HL-60/S4 (cell line): ENCODE measurements around the gene SELL.
"Not testable (repeated sequence)": the region's sequence is repeated elsewhere in the genome, so short reads cannot be mapped to it uniquely, and the experiment has no call there.

ENCODE experiments used
- in situ Hi-C: fragments of 300-500 bp; cut with MboI; formaldehyde crosslinking; loops from 2 replicates; pipeline ENCODE4 v1.14.3; 2022; ENCODE audit warnings: low sequenced_read_pairs

SELL gene

GRCh38 chr1:169707912-169708604, 3.4 kb downstream of the SELL start:
- in situ Hi-C loops = loop anchor here (10.0 kb wide), 1 partner anchor 103 kb away; no protein-coding TSS in a partner anchor

GRCh38 chr1:169704797-169705196, 6.6 kb downstream of the SELL start:
- in situ Hi-C loops = loop anchor here (10.0 kb wide), 1 partner anchor 100 kb away; no protein-coding TSS in a partner anchor

- in situ Hi-C loops = loop anchor here (10.0 kb wide), 1 partner anchor 97 kb away; no protein-coding TSS in a partner anchor
Observed at GRCh38 chr1:169701261-169702005, 10.0 kb downstream of the SELL start.

- in situ Hi-C loops = loop anchor here (10.0 kb wide), 1 partner anchor 95 kb away; no protein-coding TSS in a partner anchor
Observed at GRCh38 chr1:169699707-169700106, 11.7 kb downstream of the SELL start.

GRCh38 chr1:169698976-169699375, 12.4 kb downstream of the SELL start:
- in situ Hi-C loops = no loop called here

- in situ Hi-C loops = no loop called here
Observed at GRCh38 chr1:169697755-169698154, 13.7 kb downstream of the SELL start.

- in situ Hi-C loops = no loop called here
Observed at GRCh38 chr1:169696273-169697100, 14.9 kb downstream of the SELL start.

GRCh38 chr1:169694304-169695075, 16.9 kb downstream of the SELL start:
- in situ Hi-C loops = no loop called here

GRCh38 chr1:169692756-169693460, 18.5 kb downstream of the SELL start:
- in situ Hi-C loops = no loop called here

GRCh38 chr1:169690489-169690888, 20.9 kb downstream of the SELL start:
- in situ Hi-C loops = no loop called here

DNA sequence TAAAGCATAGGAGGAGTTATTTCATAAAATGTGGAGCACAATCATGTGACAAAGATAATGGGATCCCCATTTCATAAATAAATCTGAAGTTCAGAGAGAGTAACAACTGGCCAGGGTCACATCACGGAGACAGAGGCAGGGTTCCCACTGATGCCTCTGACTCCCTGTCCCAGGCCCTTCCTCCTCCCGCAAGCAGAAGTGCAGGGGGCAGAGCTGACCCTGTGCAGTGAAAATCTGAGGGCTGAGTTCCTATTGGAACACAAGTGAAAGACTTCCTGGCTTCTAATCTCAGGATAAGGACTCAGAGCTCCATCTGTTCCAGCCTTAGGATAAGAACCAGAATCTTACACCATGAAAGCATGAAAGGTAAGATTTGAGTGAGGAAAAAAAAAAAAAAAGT, 22.0 kb downstream of the SELL start:
- in situ Hi-C loops = no loop called here

DNA sequence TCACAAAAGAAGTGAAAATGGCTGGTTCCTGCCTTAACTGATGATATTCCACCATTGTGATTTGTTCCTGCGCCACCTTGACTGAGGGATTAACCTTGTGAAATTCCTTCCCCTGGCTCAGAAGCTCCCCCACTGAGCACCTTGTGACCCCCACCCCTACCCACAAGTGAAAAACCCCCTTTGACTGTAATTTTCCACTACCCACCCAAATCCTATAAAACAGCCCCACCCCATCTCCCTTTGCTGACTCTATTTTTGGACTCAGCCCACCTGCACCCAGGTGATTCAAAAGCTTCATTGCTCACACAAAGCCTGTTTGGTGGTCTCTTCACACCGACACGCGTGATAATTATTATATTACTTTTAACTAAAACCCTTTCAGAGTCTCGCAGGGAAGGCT, 23.0 kb downstream of the SELL start:
- in situ Hi-C loops = not testable (repeated sequence)

DNA sequence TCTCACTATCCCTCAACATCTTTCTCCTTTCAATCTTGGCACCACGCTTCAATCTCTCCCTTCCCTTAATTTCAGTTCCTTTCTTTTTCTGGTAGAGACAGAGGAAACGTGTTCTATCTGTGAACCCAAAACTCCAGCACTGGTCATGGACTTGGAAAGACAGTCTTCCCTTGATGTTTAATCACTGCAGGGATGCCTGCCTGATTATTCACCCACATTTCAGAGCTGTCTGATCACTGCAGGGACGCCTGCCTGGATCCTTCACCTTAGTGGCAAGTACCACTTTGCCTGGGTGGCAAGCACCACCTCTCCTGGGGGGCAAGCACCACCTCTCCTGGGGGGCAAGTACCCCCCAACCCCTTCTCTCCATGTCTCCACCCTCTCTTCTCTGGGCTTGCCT, 27.8 kb downstream of the SELL start:
- in situ Hi-C loops = no loop called here

GRCh38 chr1:169683168-169683567, 28.3 kb downstream of the SELL start:
- in situ Hi-C loops = not testable (repeated sequence)

DNA sequence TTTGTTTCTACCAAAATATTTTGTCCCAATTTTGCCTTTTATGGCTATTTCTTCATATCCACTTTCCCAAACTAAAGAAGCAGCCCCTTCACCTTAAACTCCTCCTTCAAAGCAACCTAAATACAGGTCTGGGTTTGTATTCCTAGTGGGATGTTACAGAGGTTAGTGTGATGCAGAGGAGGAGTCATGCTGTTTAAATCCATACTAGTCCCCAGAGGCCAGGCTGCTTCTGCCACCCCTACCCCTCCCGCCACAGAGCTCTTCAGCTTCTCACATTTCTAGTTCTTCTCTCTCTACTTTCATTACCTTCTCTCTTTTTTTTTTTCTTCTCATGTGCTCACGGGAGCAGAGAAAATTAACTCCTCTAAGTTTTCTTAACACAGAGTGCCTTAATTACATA, 29.3 kb downstream of the SELL start:
- in situ Hi-C loops = no loop called here

- in situ Hi-C loops = no loop called here
Observed at GRCh38 chr1:169681140-169681539, 30.3 kb downstream of the SELL start.

GRCh38 chr1:169680377-169681019, 30.9 kb downstream of the SELL start:
- in situ Hi-C loops = no loop called here

DNA sequence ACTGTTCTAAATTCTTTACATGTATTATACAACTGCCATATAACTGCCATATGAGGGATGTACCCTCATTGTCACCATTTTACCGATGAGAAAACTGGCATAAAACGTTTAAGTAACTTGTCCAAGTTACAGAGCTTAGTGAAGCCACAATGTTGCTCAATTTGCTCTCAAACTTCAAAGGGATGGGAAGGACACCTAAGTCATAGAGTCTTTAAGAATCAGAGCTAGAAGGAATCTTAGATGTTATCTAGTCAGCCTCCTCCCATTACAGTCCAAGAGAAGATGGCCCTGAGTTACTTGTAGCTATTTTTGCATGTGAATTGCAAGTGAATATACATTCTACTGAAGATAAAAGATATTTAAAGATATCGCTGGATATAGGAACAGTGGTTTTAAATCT, 31.7 kb downstream of the SELL start:
- in situ Hi-C loops = no loop called here

GRCh38 chr1:169676001-169676400, 35.4 kb downstream of the SELL start:
- in situ Hi-C loops = no loop called here
